HG02970 (cell line): Measurements from ENCODE around the gene PGS1.
"Not testable (repeated sequence)": the region's sequence is repeated elsewhere in the genome, so short reads cannot be mapped to it uniquely, and the experiment has no call there.

Experiments
- ATAC-seq: cut with Tn5 transposase; IDR thresholded peaks from one replicate; pipeline ENCODE4 v1.9.1; 2021; ENCODE audit warnings: mild to moderate bottlenecking, moderate library complexity, moderate number of reproducible peaks; ENCODE audit not compliant: unreplicated experiment, low FRiP score

Gene PGS1

GRCh38 chr17:78378225-78379130 lies at the start of gene PGS1:
Gene PGS1, plus strand, starts transcription at chr17:78378649. Its CDS starts 17 bp downstream, at chr17:78378666.
- ATAC-seq, result no peak

GRCh38 chr17:78329263-78330059 lies 49.0 kb upstream of the PGS1 start:
- no peak for ATAC-seq

GRCh38 chr17:78330570-78331224 lies 47.8 kb upstream of the PGS1 start:
- no peak for ATAC-seq

- not testable (repeated sequence) for ATAC-seq
Observed at GRCh38 chr17:78331355-78331754, 47.1 kb upstream of the PGS1 start.

GRCh38 chr17:78332991-78333390 lies 45.5 kb upstream of the PGS1 start:
- no peak for ATAC-seq

- no peak for ATAC-seq
Observed at GRCh38 chr17:78335209-78335608, 43.2 kb upstream of the PGS1 start.

- ATAC-seq, result peak; percentile 57
Observed at GRCh38 chr17:78337244-78338109, 41.0 kb upstream of the PGS1 start.

GRCh38 chr17:78338486-78339259 lies 39.8 kb upstream of the PGS1 start:
- ATAC-seq, result no peak

- no peak for ATAC-seq
Observed at GRCh38 chr17:78340183-78340955, 38.1 kb upstream of the PGS1 start.

- ATAC-seq, result no peak
Observed at GRCh38 chr17:78341559-78342448, 36.6 kb upstream of the PGS1 start.

- ATAC-seq, result no peak
Observed at GRCh38 chr17:78342449-78343186, 35.8 kb upstream of the PGS1 start.

GRCh38 chr17:78343187-78343542 lies 35.3 kb upstream of the PGS1 start:
- no peak for ATAC-seq

GRCh38 chr17:78343543-78344201 lies 34.8 kb upstream of the PGS1 start:
- ATAC-seq, result no peak

GRCh38 chr17:78344666-78345065 lies 33.8 kb upstream of the PGS1 start:
- no peak for ATAC-seq

- ATAC-seq, result no peak
Observed at GRCh38 chr17:78345172-78345571, 33.3 kb upstream of the PGS1 start.

GRCh38 chr17:78345791-78346494 lies 32.5 kb upstream of the PGS1 start:
- no peak for ATAC-seq
